ENCODE data around the gene OR8G5. TPM values are rescaled to one million over a fixed set of nuclear protein-coding genes. Genes with fewer than 3 reads are reported as not detected.

OR8G5 gene
- total and polyA plus RNA-seq, 2 experiments from 2014 or later: not detected

GRCh38 chr11:124311269-124311668 is 55.1 kb downstream of the OR8G5 start:
- H4K20me1 ChIP-seq (replicated peaks; ENCODE audit: insufficient read depth): no peaks in the 10 kb centered on the region
- no peak for DNase-seq (ENCODE audit: low spot score)
- no peaks in the 10 kb centered on the region for H3K79me2 ChIP-seq (replicated peaks; ENCODE audit: insufficient read depth)
- H3K9me2 ChIP-seq (ENCODE audit: insufficient read depth): peaks cover 13% of the 10 kb centered on the region; the same call in 1 of the 2 replicates
- Mint-ChIP-seq H3K4me1 (no peaks in the 10 kb centered on the region), H3K9me3 (no peaks in the 10 kb centered on the region), H3K27ac (no peak overlapping the region), H3K36me3 (ENCODE audit: low read depth) (no peaks in the 10 kb centered on the region), H3K27me3 (ENCODE audit: insufficient read depth, low read depth, poor library complexity) (no peaks in the 10 kb centered on the region), H3K4me3 (no peak overlapping the region)
- no peak for ATAC-seq
- no peaks in the 10 kb centered on the region for H3K36me3 ChIP-seq (ENCODE audit: insufficient read depth)
- H3K27ac ChIP-seq (ENCODE audit: low read depth): no peak overlapping the region
- H2AFZ ChIP-seq: no peak overlapping the region
- H3F3A ChIP-seq (replicated peaks; ENCODE audit: low read depth): no peaks in the 10 kb centered on the region
- H3K4me3 ChIP-seq: no peak overlapping the region
- TF ChIP-seq NANOG (IDR thresholded peaks at IDR 0.05; ENCODE audit: borderline replicate concordance): no peak
- no peak for TF ChIP-seq CREB1 (CRISPR knock-in tag; IDR thresholded peaks at IDR 0.05; ENCODE audit: low read depth)
- no peak for TF ChIP-seq ZNF114 (CRISPR knock-in tag; IDR thresholded peaks at IDR 0.05)
- no peak for TF ChIP-seq ETS1 (IDR thresholded peaks at IDR 0.05)
- no peak for TF ChIP-seq EZH2phosphoT487 (IDR thresholded peaks at IDR 0.05; ENCODE audit: unreplicated experiment)
- no peak for TF ChIP-seq POLR2AphosphoS5 (IDR thresholded peaks at IDR 0.05; ENCODE audit: low read depth)
- TF ChIP-seq STAT1 (IDR thresholded peaks at IDR 0.05; ENCODE audit: unreplicated experiment): no peak
- no peak for TF ChIP-seq JUNB (IDR thresholded peaks at IDR 0.05; ENCODE audit: unreplicated experiment)
- TF ChIP-seq, protein P1, sequence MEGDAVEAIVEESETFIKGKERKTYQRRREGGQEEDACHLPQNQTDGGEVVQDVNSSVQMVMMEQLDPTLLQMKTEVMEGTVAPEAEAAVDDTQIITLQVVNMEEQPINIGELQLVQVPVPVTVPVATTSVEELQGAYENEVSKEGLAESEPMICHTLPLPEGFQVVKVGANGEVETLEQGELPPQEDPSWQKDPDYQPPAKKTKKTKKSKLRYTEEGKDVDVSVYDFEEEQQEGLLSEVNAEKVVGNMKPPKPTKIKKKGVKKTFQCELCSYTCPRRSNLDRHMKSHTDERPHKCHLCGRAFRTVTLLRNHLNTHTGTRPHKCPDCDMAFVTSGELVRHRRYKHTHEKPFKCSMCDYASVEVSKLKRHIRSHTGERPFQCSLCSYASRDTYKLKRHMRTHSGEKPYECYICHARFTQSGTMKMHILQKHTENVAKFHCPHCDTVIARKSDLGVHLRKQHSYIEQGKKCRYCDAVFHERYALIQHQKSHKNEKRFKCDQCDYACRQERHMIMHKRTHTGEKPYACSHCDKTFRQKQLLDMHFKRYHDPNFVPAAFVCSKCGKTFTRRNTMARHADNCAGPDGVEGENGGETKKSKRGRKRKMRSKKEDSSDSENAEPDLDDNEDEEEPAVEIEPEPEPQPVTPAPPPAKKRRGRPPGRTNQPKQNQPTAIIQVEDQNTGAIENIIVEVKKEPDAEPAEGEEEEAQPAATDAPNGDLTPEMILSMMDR (conservative IDR thresholded peaks at IDR 0.05; ENCODE audit: low read depth in 2 of 2): no peak
- TF ChIP-seq ZNF462 (CRISPR knock-in tag; IDR thresholded peaks at IDR 0.05): no peak
- TF ChIP-seq EZH2 (IDR thresholded peaks at IDR 0.05; ENCODE audit: low read depth, unreplicated experiment): no peak
- no peak for TF ChIP-seq ZNF331 (CRISPR knock-in tag; IDR thresholded peaks at IDR 0.05; ENCODE audit: low read depth)
- TF ChIP-seq, protein P2, sequence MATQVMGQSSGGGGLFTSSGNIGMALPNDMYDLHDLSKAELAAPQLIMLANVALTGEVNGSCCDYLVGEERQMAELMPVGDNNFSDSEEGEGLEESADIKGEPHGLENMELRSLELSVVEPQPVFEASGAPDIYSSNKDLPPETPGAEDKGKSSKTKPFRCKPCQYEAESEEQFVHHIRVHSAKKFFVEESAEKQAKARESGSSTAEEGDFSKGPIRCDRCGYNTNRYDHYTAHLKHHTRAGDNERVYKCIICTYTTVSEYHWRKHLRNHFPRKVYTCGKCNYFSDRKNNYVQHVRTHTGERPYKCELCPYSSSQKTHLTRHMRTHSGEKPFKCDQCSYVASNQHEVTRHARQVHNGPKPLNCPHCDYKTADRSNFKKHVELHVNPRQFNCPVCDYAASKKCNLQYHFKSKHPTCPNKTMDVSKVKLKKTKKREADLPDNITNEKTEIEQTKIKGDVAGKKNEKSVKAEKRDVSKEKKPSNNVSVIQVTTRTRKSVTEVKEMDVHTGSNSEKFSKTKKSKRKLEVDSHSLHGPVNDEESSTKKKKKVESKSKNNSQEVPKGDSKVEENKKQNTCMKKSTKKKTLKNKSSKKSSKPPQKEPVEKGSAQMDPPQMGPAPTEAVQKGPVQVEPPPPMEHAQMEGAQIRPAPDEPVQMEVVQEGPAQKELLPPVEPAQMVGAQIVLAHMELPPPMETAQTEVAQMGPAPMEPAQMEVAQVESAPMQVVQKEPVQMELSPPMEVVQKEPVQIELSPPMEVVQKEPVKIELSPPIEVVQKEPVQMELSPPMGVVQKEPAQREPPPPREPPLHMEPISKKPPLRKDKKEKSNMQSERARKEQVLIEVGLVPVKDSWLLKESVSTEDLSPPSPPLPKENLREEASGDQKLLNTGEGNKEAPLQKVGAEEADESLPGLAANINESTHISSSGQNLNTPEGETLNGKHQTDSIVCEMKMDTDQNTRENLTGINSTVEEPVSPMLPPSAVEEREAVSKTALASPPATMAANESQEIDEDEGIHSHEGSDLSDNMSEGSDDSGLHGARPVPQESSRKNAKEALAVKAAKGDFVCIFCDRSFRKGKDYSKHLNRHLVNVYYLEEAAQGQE (IDR thresholded peaks at IDR 0.05; ENCODE audit: unreplicated experiment): no peak
- H3K4me2 ChIP-seq: no peak overlapping the region
- H3K27me3 ChIP-seq (ENCODE audit: insufficient read depth): no peaks in the 10 kb centered on the region
- H3K4me1 ChIP-seq (ENCODE audit: insufficient read depth): no peaks in the 10 kb centered on the region
